Karpas-422 (cell line): ENCODE data around the gene GLRA2. TPM values are rescaled to one million over a fixed set of nuclear protein-coding genes. Genes with fewer than 3 reads are reported as not detected.

Experiments
- DNase-seq: peaks from one replicate; pipeline ENCODE4 v3.0.0-alpha.2; 2015
- H2AFZ ChIP-seq: fragments of 200-600 bp; sonication (generic); 2 replicates; pipeline ENCODE4 v1.6.1; 2014; ENCODE audit warnings: antibody characterized with exemption, low read length, mixed read lengths
- H3K27ac ChIP-seq: fragments of 200-600 bp; sonication (generic); 2 replicates; pipeline ENCODE4 v1.5.1; 2014; ENCODE audit warnings: mild to moderate bottlenecking, low read length, moderate library complexity
- H3K27me3 ChIP-seq: fragments of 200-600 bp; sonication (generic); 2 replicates; pipeline ENCODE4 v1.6.1; 2014; ENCODE audit warnings: low read length, mixed read lengths
- H3K36me3 ChIP-seq: fragments of 200-600 bp; sonication (generic); 2 replicates; pipeline ENCODE4 v1.6.1; 2014; ENCODE audit warnings: low read length, mixed read lengths; ENCODE audit not compliant: insufficient read depth
- H3K4me1 ChIP-seq: fragments of 200-600 bp; sonication (generic); 2 replicates; pipeline ENCODE4 v1.6.1; 2014; ENCODE audit warnings: mild to moderate bottlenecking, low read length, mixed read lengths
- H3K4me2 ChIP-seq: fragments of 200-600 bp; sonication (generic); 2 replicates; pipeline ENCODE4 v1.6.1; 2014; ENCODE audit warnings: low read length, low read depth, mild to moderate bottlenecking; ENCODE audit not compliant: poor library complexity, severe bottlenecking
- H3K4me3 ChIP-seq: fragments of 200-600 bp; sonication (generic); 2 replicates; pipeline ENCODE4 v1.5.1; 2014; ENCODE audit warnings: mild to moderate bottlenecking, antibody characterized with exemption, low read length, mixed read lengths
- H3K79me2 ChIP-seq: fragments of 200-600 bp; sonication (generic); 2 replicates; pipeline ENCODE4 v1.6.1; 2014; ENCODE audit warnings: mild to moderate bottlenecking, low read length, mixed read lengths
- H3K9ac ChIP-seq: fragments of 200-600 bp; sonication (generic); 2 replicates; pipeline ENCODE4 v1.6.0; 2014; ENCODE audit warnings: low read length
- H3K9me2 ChIP-seq: fragments of 200-600 bp; sonication (generic), shearing (Covaris generic); replicated peaks from 2 replicates; pipeline ENCODE4 v1.6.0; 2014; ENCODE audit warnings: mild to moderate bottlenecking, low read length, moderate library complexity; ENCODE audit not compliant: insufficient read depth
- H3K9me3 ChIP-seq: fragments of 300-700, 200-600 bp; sonication (generic); 2 replicates; pipeline ENCODE4 v1.6.1; 2014; ENCODE audit warnings: low read length, mixed read lengths
- H4K20me1 ChIP-seq: fragments of 200-600 bp; sonication (generic); 2 replicates; pipeline ENCODE4 v1.6.1; 2014; ENCODE audit warnings: mild to moderate bottlenecking, antibody characterized with exemption, low read length, low read depth; ENCODE audit not compliant: insufficient read depth
- total RNA-seq: library from RNA; depleted of rRNA; stranded (reverse); fragments of >200 nt; shearing (Covaris generic); gene quantifications from 2 replicates; pipeline ENCODE4 v1.2.3, GENCODE V29; 2014; ENCODE audit warnings: low replicate concordance

Gene GLRA2
- total RNA-seq, 1 experiment from 2014 or later, result not detected

GRCh38 chrX:14573161-14573560 is 43.8 kb downstream of the GLRA2 start:
- Histone ChIP-seq H3K27me3 (no peaks in the 10 kb centered on the region), H3K9me3 (no peaks in the 10 kb centered on the region), H3K27ac (no peak overlapping the region), H3K9me2 (no peaks in the 10 kb centered on the region), H2AFZ (no peak overlapping the region), H3K79me2 (no peaks in the 10 kb centered on the region), H3K4me3 (no peak overlapping the region), H3K36me3 (no peaks in the 10 kb centered on the region), H3K4me2 (no peak overlapping the region), H3K4me1 (peaks cover 8% of the 10 kb centered on the region; the same call in 1 of the 2 replicates), H4K20me1 (no peaks in the 10 kb centered on the region), H3K9ac (no peak overlapping the region)
- no peak for DNase-seq

- Histone ChIP-seq H4K20me1 (no peaks in the 10 kb centered on the region), H2AFZ (no peak overlapping the region), H3K27me3 (no peaks in the 10 kb centered on the region), H3K4me3 (no peak overlapping the region), H3K9me2 (no peaks in the 10 kb centered on the region), H3K79me2 (no peaks in the 10 kb centered on the region), H3K4me1 (peaks cover 3% of the 10 kb centered on the region; the same call in 1 of the 2 replicates), H3K27ac (no peak overlapping the region), H3K9me3 (no peaks in the 10 kb centered on the region), H3K4me2 (no peak overlapping the region), H3K36me3 (no peaks in the 10 kb centered on the region), H3K9ac (no peak overlapping the region)
- DNase-seq, result no peak
Observed at GRCh38 chrX:14581081-14581480, 51.7 kb downstream of the GLRA2 start.

GRCh38 chrX:14584548-14584947 is 55.2 kb downstream of the GLRA2 start:
- Histone ChIP-seq H3K27ac (no peak overlapping the region), H3K4me1 (peaks cover 3% of the 10 kb centered on the region; the same call in 1 of the 2 replicates), H3K36me3 (no peaks in the 10 kb centered on the region), H3K9me2 (no peaks in the 10 kb centered on the region), H3K9me3 (no peaks in the 10 kb centered on the region), H3K27me3 (no peaks in the 10 kb centered on the region), H3K4me3 (no peak overlapping the region), H4K20me1 (no peaks in the 10 kb centered on the region), H2AFZ (no peak overlapping the region), H3K4me2 (no peak overlapping the region), H3K79me2 (no peaks in the 10 kb centered on the region), H3K9ac (no peak overlapping the region)
- DNase-seq, result no peak

GRCh38 chrX:14590216-14590615 is 60.9 kb downstream of the GLRA2 start:
- no peak overlapping the region for H3K4me3 ChIP-seq
- H3K27me3 ChIP-seq, result no peaks in the 10 kb centered on the region
- H3K9me2 ChIP-seq, result no peaks in the 10 kb centered on the region
- no peak for DNase-seq
- no peaks in the 10 kb centered on the region for H4K20me1 ChIP-seq
- no peaks in the 10 kb centered on the region for H3K4me1 ChIP-seq
- H3K79me2 ChIP-seq, result no peaks in the 10 kb centered on the region
- no peaks in the 10 kb centered on the region for H3K9me3 ChIP-seq
- no peaks in the 10 kb centered on the region for H3K36me3 ChIP-seq
- no peak overlapping the region for H3K4me2 ChIP-seq
- H3K9ac ChIP-seq, result no peak overlapping the region
- H2AFZ ChIP-seq, result no peak overlapping the region
- no peak overlapping the region for H3K27ac ChIP-seq

- H4K20me1 ChIP-seq, result no peaks in the 10 kb centered on the region
- H3K9me3 ChIP-seq, result no peaks in the 10 kb centered on the region
- H2AFZ ChIP-seq, result no peak overlapping the region
- no peaks in the 10 kb centered on the region for H3K27me3 ChIP-seq
- no peak overlapping the region for H3K27ac ChIP-seq
- no peaks in the 10 kb centered on the region for H3K9me2 ChIP-seq
- no peak overlapping the region for H3K9ac ChIP-seq
- H3K36me3 ChIP-seq, result no peaks in the 10 kb centered on the region
- H3K4me3 ChIP-seq, result no peak overlapping the region
- DNase-seq, result no peak
- H3K4me2 ChIP-seq, result no peak overlapping the region
- H3K79me2 ChIP-seq, result no peaks in the 10 kb centered on the region
- H3K4me1 ChIP-seq, result no peaks in the 10 kb centered on the region
Observed at GRCh38 chrX:14590693-14591424, 61.5 kb downstream of the GLRA2 start.

- Histone ChIP-seq H3K27ac (no peak overlapping the region), H2AFZ (no peak overlapping the region)
Observed at GRCh38 chrX:14591976-14592375, 62.6 kb downstream of the GLRA2 start.

GRCh38 chrX:14594521-14594920 is 65.2 kb downstream of the GLRA2 start:
- H4K20me1 ChIP-seq, result no peaks in the 10 kb centered on the region
- H3K9ac ChIP-seq, result no peak overlapping the region
- no peaks in the 10 kb centered on the region for H3K27me3 ChIP-seq
- H2AFZ ChIP-seq, result no peak overlapping the region
- no peak overlapping the region for H3K4me2 ChIP-seq
- no peak overlapping the region for H3K27ac ChIP-seq
- no peak for DNase-seq
- no peaks in the 10 kb centered on the region for H3K9me2 ChIP-seq
- H3K4me1 ChIP-seq, result no peaks in the 10 kb centered on the region
- H3K36me3 ChIP-seq, result no peaks in the 10 kb centered on the region
- H3K79me2 ChIP-seq, result no peaks in the 10 kb centered on the region
- no peak overlapping the region for H3K4me3 ChIP-seq
- no peaks in the 10 kb centered on the region for H3K9me3 ChIP-seq

More at GRCh38 chrX:14591976-14592375, 62.6 kb downstream of the GLRA2 start:
- Histone ChIP-seq H3K27me3 (no peaks in the 10 kb centered on the region), H3K4me2 (no peak overlapping the region), H3K4me1 (no peaks in the 10 kb centered on the region), H3K9me3 (no peaks in the 10 kb centered on the region), H3K9me2 (no peaks in the 10 kb centered on the region), H4K20me1 (no peaks in the 10 kb centered on the region), H3K4me3 (no peak overlapping the region), H3K36me3 (no peaks in the 10 kb centered on the region), H3K9ac (no peak overlapping the region), H3K79me2 (no peaks in the 10 kb centered on the region)
- DNase-seq, result no peak

- Histone ChIP-seq H2AFZ (no peak overlapping the region), H3K27ac (no peak overlapping the region), H3K4me1 (no peaks in the 10 kb centered on the region), H3K4me2 (no peak overlapping the region), H3K9me2 (no peaks in the 10 kb centered on the region), H3K79me2 (no peaks in the 10 kb centered on the region), H3K9ac (no peak overlapping the region), H3K9me3 (no peaks in the 10 kb centered on the region), H4K20me1 (no peaks in the 10 kb centered on the region), H3K27me3 (no peaks in the 10 kb centered on the region), H3K4me3 (no peak overlapping the region), H3K36me3 (no peaks in the 10 kb centered on the region)
- DNase-seq, result no peak
Observed at GRCh38 chrX:14598330-14598729, 69.0 kb downstream of the GLRA2 start.
